Skeletal muscle tissue (tissue), 4 donors: ENCODE measurements around the gene BCL11A. TPM values are rescaled to one million over a fixed set of nuclear protein-coding genes. Genes with fewer than 3 reads are reported as not detected.

Source experiments
- H3K27ac ChIP-seq: one replicate; pipeline ENCODE4 v1.7.0; 2013; ENCODE audit warnings: mild to moderate bottlenecking, low read depth, low read length, inconsistent platforms
- H3K27me3 ChIP-seq, 3 donors: one replicate each; pipeline ENCODE4 v1.7.0; 2013; ENCODE audit warnings: low read length in 3 of 3; ENCODE audit not compliant: control insufficient read depth in 3 of 3, insufficient read depth in 3 of 3
- H3K36me3 ChIP-seq, 3 donors: one replicate each; pipeline ENCODE4 v1.7.0; 2013; ENCODE audit warnings: low read length in 3 of 3; ENCODE audit not compliant: control insufficient read depth in 3 of 3, insufficient read depth in 3 of 3
- H3K4me1 ChIP-seq, 3 donors: one replicate each; pipeline ENCODE4 v1.7.0; 2013; ENCODE audit warnings: low read length in 3 of 3, mild to moderate bottlenecking in 3 of 3; ENCODE audit not compliant: control insufficient read depth in 3 of 3, insufficient read depth in 3 of 3
- H3K4me3 ChIP-seq, 3 donors: one replicate each; pipeline ENCODE4 v1.7.0; 2013; ENCODE audit warnings: low read length in 3 of 3
- H3K9ac ChIP-seq, 3 donors: one replicate each; pipeline ENCODE4 v1.7.0; 2013; ENCODE audit warnings: low read length in 3 of 3, mild to moderate bottlenecking in 3 of 3, moderate library complexity in 2 of 3, low read depth in 1 of 3
- H3K9me3 ChIP-seq, 3 donors: one replicate each; pipeline ENCODE4 v1.7.0; 2013; ENCODE audit warnings: low read length in 3 of 3; ENCODE audit not compliant: control insufficient read depth in 3 of 3
- total RNA-seq: library from RNA; depleted of rRNA; stranded (reverse); fragments of >200 nt; gene quantifications from one replicate; pipeline ENCODE4 v1.2.3, GENCODE V29; 2014
- donor health status: Osteomylitis.

BCL11A gene
- total RNA-seq, 1 donor from 2014 or later: 4.2 TPM

DNA sequence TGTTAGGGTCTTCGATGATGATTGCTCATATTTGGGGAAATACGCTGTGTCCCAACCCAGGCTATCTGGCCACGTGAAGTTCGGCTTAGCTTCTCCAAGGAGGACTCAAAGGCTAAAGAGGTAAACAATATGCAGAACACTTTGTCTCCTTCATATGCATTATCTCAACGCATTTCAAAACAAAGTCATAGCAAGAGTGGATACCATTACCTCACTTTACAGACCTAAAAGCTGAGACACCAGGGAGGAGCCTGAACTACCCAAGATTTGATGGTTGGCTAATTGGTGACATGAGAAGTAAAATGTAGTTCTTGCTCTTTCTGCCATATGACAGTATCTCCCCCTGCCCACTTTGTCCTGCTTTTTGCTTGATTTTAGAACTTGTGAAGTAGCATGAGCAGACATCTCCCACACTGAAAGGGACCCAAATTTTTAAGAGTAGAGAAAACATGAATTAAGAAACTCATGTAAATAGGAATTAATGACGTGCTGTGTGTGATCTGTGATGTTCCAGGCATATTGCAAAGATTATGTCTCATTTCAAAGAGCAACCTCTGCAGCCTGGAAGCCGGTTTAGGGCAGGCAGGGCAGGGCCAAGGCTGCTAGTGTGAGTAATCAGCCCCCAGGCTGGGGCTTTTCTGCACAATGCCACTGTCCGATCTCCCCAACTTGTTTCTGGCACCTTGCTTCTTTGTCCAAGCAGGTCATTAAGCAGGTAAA lies 144.5 kb downstream of the BCL11A start:
- Histone ChIP-seq H3K9ac (no peak overlapping the region), H3K27ac (no peak overlapping the region), H3K4me1 (no peaks in the 10 kb centered on the region), H3K36me3 (no peaks in the 10 kb centered on the region), H3K27me3 (peaks cover 0 to 10% (median 0%) of the 10 kb centered on the region in 3 donors), H3K9me3 (no peaks in the 10 kb centered on the region), H3K4me3 (no peak overlapping the region)

DNA sequence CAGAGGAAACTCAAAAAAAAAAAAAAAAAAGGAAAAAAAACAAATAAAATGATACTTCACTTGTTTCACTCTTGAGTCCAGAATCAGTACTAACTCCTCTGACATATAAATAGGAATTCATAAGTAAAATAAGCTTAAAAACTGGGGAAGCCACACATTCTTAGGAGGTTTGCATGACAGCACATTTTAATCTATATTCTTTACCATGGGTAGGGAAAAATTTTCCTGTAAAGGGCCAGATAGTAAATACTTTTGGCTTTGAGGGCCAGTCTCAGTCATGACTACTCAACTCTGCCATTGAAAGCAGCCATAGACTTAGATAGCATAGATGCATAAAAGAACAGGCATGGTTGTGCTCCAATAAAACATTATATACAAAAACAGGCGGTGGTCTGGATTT lies 145.2 kb downstream of the BCL11A start:
- H3K4me3 ChIP-seq: no peak overlapping the region
- H3K36me3 ChIP-seq: no peaks in the 10 kb centered on the region
- H3K27me3 ChIP-seq: peaks cover 0 to 10% (median 0%) of the 10 kb centered on the region in 3 donors
- no peaks in the 10 kb centered on the region for H3K9me3 ChIP-seq
- no peaks in the 10 kb centered on the region for H3K4me1 ChIP-seq
- H3K27ac ChIP-seq: no peak overlapping the region
- H3K9ac ChIP-seq: no peak overlapping the region

DNA sequence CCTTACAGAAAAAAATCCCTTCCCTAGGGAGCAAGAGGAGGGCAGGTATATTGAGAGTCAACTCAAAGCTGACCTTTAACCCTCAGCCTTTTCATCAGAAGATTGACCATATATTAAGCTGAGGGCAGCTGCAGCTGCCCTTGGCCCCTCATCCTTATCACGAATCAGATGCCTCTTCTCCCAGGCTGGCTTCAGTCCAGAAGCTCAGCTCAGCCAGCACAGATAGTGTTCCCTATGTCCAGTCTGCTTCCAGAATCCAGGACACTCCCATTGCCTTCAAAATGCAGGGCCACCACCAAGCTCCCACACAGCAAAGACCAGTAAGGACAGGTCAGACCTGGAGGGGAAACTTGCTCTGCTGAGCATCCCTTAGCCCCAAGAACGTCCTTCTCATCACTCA lies 146.1 kb downstream of the BCL11A start:
- Histone ChIP-seq H3K27me3 (peaks cover 0 to 11% (median 0%) of the 10 kb centered on the region in 3 donors), H3K9me3 (no peaks in the 10 kb centered on the region), H3K27ac (no peak overlapping the region), H3K9ac (no peak overlapping the region), H3K4me3 (no peak overlapping the region), H3K36me3 (no peaks in the 10 kb centered on the region), H3K4me1 (no peaks in the 10 kb centered on the region)

DNA sequence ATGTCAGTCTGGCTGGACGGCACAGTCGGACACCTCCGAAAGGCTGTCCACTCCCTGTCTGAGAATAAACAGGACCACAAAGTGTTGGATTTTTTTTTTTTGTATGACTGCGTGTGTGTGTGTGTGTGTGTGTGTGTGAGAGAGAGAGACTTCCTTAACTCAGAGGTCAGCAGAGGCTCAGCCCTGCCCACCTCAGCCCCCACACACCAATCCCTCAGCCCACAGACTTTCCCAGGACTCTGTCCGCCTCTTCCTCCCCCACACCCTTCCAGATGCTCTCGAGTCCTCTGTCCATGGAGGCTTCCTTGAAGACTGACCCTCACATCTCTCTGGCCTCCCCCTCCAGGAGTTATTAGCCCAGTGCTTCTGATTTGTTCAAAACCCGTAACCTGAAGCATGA lies 147.3 kb downstream of the BCL11A start:
- peaks cover 0 to 13% (median 0%) of the 10 kb centered on the region in 3 donors for H3K27me3 ChIP-seq
- H3K9ac ChIP-seq: no peak overlapping the region
- H3K9me3 ChIP-seq: no peaks in the 10 kb centered on the region
- no peaks in the 10 kb centered on the region for H3K4me1 ChIP-seq
- H3K4me3 ChIP-seq: no peak overlapping the region
- no peaks in the 10 kb centered on the region for H3K36me3 ChIP-seq
- H3K27ac ChIP-seq: no peak overlapping the region

DNA sequence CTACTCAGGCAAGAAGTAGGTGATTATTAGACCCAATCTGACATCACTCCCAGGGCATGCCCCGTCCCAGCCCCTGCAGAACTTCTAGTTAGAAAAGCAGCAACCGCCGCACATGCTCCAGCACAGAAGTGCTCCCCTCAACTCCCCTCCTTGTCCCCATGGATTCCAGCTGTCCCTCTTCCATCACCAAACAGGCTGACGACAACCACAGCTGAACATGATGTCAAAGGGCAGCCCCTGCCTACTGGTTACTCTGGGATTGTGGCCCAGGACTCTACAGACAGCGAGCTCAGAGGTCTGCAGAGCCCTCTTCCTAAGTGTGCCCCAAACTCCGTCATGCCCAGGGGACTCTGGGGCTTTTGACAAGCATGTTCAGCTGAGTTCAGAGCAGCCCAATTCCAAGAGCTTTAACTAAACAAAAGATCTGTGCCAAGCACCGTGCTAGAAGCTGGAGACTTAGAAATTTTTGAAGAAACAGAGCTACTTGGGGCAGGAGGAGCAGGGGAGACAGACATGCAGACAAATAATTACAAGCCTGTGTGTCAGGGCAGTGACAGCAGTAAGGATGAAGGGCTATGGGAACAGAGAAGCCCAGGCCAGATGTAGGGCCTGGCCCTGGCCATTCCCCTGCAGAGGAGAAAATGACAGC lies 148.1 kb downstream of the BCL11A start:
- Histone ChIP-seq H3K9ac (no peak overlapping the region), H3K4me3 (no peak overlapping the region), H3K27me3 (peaks cover 0 to 11% (median 0%) of the 10 kb centered on the region in 3 donors), H3K9me3 (no peaks in the 10 kb centered on the region), H3K36me3 (no peaks in the 10 kb centered on the region), H3K27ac (no peak overlapping the region), H3K4me1 (no peaks in the 10 kb centered on the region)

Other genes with a start within 250 kb of the BCL11A start
- gene PAPOLG, start 202.6 kb upstream of the BCL11A start, total RNA-seq: 10.4 TPM